HEK293T (cell line): ENCODE results near the gene ITGB3BP.

Source experiments
- CTCF ChIA-PET: fragments of 350-600 bp; formaldehyde crosslinking; extraction: SDS; loops from one replicate; lab custom pipeline; 2021; ENCODE audit warnings: antibody characterized with exemption, inconsistent platforms; lab: Yijun Ruan, JAX
- POLR2A ChIA-PET: fragments of 350-600 bp; formaldehyde crosslinking; extraction: SDS; loops from one replicate; lab custom pipeline; 2020; ENCODE audit warnings: antibody characterized with exemption, inconsistent platforms; lab: Yijun Ruan, JAX
- DNase-seq: peaks from one replicate; pipeline ENCODE4 v3.0.0; 2012; ENCODE audit warnings: mixed read lengths; ENCODE audit errors: extremely low spot score
- ARNT ChIP-seq: fragments of 450-650 bp; IDR thresholded peaks from 2 replicates; pipeline ENCODE4 v1.6.1; 2017; ENCODE audit warnings: mild to moderate bottlenecking
- BHLHE40 ChIP-seq: fragments of 450-650 bp; IDR thresholded peaks from 2 replicates; pipeline ENCODE4 v1.6.1; 2016; ENCODE audit warnings: mild to moderate bottlenecking, moderate library complexity, borderline replicate concordance
- CTBP1 ChIP-seq: fragments of 450-650 bp; IDR thresholded peaks from 2 replicates; pipeline ENCODE4 v1.6.1; 2016; ENCODE audit warnings: borderline replicate concordance
- ELF4 ChIP-seq: fragments of 450-650 bp; IDR thresholded peaks from 2 replicates; pipeline ENCODE4 v1.6.1; 2017; ENCODE audit warnings: antibody characterized with exemption
- FOXA1 ChIP-seq: fragments of 450-650 bp; IDR thresholded peaks from 2 replicates; pipeline ENCODE4 v1.6.1; 2016; ENCODE audit warnings: mild to moderate bottlenecking
- FOXK2 ChIP-seq: fragments of 450-650 bp; IDR thresholded peaks from 2 replicates; pipeline ENCODE4 v1.6.1; 2016; ENCODE audit warnings: mild to moderate bottlenecking
- FOXM1 ChIP-seq: fragments of 450-650 bp; IDR thresholded peaks from 2 replicates; pipeline ENCODE4 v1.6.1; 2017; ENCODE audit warnings: mild to moderate bottlenecking, borderline replicate concordance
- HDGF ChIP-seq: fragments of 450-650 bp; IDR thresholded peaks from 2 replicates; pipeline ENCODE4 v1.6.1; 2017; ENCODE audit warnings: antibody characterized with exemption, borderline replicate concordance
- L3MBTL2 ChIP-seq: fragments of 450-650 bp; conservative IDR thresholded peaks from 2 replicates; pipeline ENCODE4 v1.6.1; 2016; ENCODE audit warnings: mild to moderate bottlenecking
- LEF1 ChIP-seq: fragments of 450-650 bp; IDR thresholded peaks from 2 replicates; pipeline ENCODE4 v1.6.1; 2017; ENCODE audit warnings: mild to moderate bottlenecking, borderline replicate concordance
- NFRKB ChIP-seq: fragments of 450-650 bp; IDR thresholded peaks from 2 replicates; pipeline ENCODE4 v1.6.1; 2016; ENCODE audit warnings: mild to moderate bottlenecking, moderate library complexity
- PKNOX1 ChIP-seq: fragments of 450-650 bp; IDR thresholded peaks from 2 replicates; pipeline ENCODE4 v1.6.1; 2016
- SP1 ChIP-seq: fragments of 450-650 bp; IDR thresholded peaks from 2 replicates; pipeline ENCODE4 v1.6.1; 2017
- SUZ12 ChIP-seq: fragments of 450-650 bp; IDR thresholded peaks from 2 replicates; pipeline ENCODE4 v1.6.1; 2016; ENCODE audit warnings: mild to moderate bottlenecking
- TARDBP ChIP-seq: fragments of 450-650 bp; IDR thresholded peaks from 2 replicates; pipeline ENCODE4 v1.6.1; 2016
- ZNF384 ChIP-seq: fragments of 450-650 bp; IDR thresholded peaks from 2 replicates; pipeline ENCODE4 v1.6.1; 2016

ITGB3BP gene

GRCh38 chr1:63458750-63459149, 64.3 kb downstream of the ITGB3BP start:
- ChIA-PET POLR2A (no interaction called here), CTCF (interaction anchor here (0.6 kb wide), 1 partner anchor 34 kb away, joined by 3 read pairs; no protein-coding TSS in a partner anchor)
- no peak for TF ChIP-seq LEF1
- TF ChIP-seq TARDBP: no peak
- no peak for TF ChIP-seq NFRKB
- no peak for TF ChIP-seq PKNOX1
- TF ChIP-seq SP1: no peak
- no peak for TF ChIP-seq HDGF
- no peak for TF ChIP-seq BHLHE40
- TF ChIP-seq ELF4: no peak
- no peak for TF ChIP-seq FOXK2
- TF ChIP-seq ZNF384: no peak
- no peak for TF ChIP-seq FOXA1
- TF ChIP-seq ARNT: no peak
- no peak for TF ChIP-seq FOXM1
- no peak for TF ChIP-seq CTBP1
- no peak for TF ChIP-seq L3MBTL2
- no peak for TF ChIP-seq SUZ12
- DNase-seq: no peak

DNA sequence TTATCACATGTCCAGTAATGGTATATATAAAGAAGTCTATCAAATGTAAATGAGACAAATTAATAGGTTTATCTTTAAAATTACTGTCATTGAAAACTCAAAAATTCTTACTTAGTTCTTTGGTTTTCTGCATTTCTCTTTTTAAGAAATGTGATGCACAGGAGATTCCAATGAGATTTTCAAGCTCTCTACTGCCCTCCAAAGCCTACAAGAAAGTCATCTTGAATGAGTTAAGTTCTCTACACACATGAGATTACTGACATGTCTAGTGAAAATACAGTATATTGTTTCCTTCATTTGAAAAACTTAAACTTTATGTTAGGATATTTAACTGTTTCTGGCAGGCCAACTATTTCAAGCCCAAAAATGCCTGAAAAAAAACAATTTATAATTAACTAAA, 68.8 kb downstream of the ITGB3BP start:
- CTCF ChIA-PET: no interaction called here
- TF ChIP-seq SUZ12 (no peak), TARDBP (no peak), L3MBTL2 (no peak), ZNF384 (no peak), FOXA1 (no peak), BHLHE40 (no peak), NFRKB (no peak), LEF1 (no peak), CTBP1 (no peak), SP1 (no peak), ELF4 (no peak), HDGF (no peak)
- DNase-seq: no peak
- POLR2A ChIA-PET: no interaction called here

- POLR2A ChIA-PET: no interaction called here
- DNase-seq: no peak
- CTCF ChIA-PET: no interaction called here
- no peak for TF ChIP-seq TARDBP
- no peak for TF ChIP-seq CTBP1
- no peak for TF ChIP-seq FOXA1
- TF ChIP-seq L3MBTL2: no peak
- TF ChIP-seq ELF4: no peak
- TF ChIP-seq NFRKB: no peak
- no peak for TF ChIP-seq FOXM1
- TF ChIP-seq ARNT: no peak
- TF ChIP-seq FOXK2: no peak
- TF ChIP-seq ZNF384: no peak
- TF ChIP-seq HDGF: no peak
- TF ChIP-seq SUZ12: no peak
- no peak for TF ChIP-seq SP1
- no peak for TF ChIP-seq LEF1
- no peak for TF ChIP-seq BHLHE40
- TF ChIP-seq PKNOX1: no peak
These were observed 69.8 kb downstream of the ITGB3BP start for GRCh38 chr1:63453232-63453631.

GRCh38 chr1:63450416-63450815, 72.6 kb downstream of the ITGB3BP start:
- ChIA-PET CTCF (no interaction called here), POLR2A (no interaction called here)
- no peak for DNase-seq
- TF ChIP-seq FOXM1 (no peak), FOXK2 (no peak)

DNA sequence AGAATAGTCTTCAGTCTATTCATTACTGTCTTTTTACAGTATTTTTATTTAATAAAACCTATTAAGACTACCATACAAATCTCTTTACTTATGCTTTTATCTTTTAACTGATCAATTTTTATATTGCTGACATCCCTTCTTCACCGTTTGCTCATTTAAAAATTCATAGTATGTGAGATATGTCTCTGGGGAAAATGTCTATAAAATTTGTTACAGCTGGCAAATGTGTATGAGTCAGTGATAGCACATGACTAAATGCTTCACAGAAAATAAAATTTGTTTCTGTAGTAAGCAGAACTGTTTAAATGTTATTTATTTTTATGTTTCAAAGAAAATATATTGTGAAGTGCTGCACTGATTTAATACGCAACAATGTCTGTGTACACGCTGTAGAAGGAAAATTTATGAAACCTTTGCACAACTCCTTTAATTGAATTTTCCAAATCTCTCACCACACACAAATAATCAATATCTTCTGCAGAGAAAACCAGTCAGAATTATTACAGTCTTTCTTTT, 74.2 kb downstream of the ITGB3BP start:
- TF ChIP-seq NFRKB: no peak
- TF ChIP-seq BHLHE40: no peak
- TF ChIP-seq LEF1: no peak
- TF ChIP-seq FOXA1: no peak
- no peak for TF ChIP-seq L3MBTL2
- TF ChIP-seq ARNT: no peak
- no peak for TF ChIP-seq FOXK2
- TF ChIP-seq FOXM1: no peak
- no peak for TF ChIP-seq SP1
- no peak for TF ChIP-seq PKNOX1
- TF ChIP-seq ZNF384: no peak
- no peak for TF ChIP-seq SUZ12
- no peak for TF ChIP-seq ELF4
- TF ChIP-seq CTBP1: no peak
- TF ChIP-seq TARDBP: no peak
- TF ChIP-seq HDGF: no peak
- POLR2A ChIA-PET: no interaction called here

DNA sequence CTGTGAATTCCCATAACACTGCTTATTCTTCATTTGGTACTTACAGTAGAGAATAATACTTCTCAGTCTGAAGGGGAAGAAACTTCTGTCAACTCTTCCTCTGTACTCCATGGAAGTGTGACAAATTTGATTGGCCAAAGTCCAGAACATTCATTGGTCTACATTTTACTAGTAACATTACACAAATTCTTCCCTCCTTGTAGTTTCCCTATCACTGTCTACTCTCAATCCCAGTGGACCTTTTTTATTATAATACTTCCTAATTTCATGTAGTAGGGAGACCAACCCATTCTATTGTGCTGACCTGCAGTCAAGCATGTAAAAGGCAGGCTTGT, 80.9 kb downstream of the ITGB3BP start:
- DNase-seq: no peak
- CTCF ChIA-PET: interaction anchor here (1.2 kb wide), 1 partner anchor 11 kb away, joined by 3 read pairs; no protein-coding TSS in a partner anchor
- TF ChIP-seq BHLHE40 (no peak), L3MBTL2 (no peak), ZNF384 (no peak)
- POLR2A ChIA-PET: interaction anchor here (1.2 kb wide), 1 partner anchor 119 kb away, joined by 3 read pairs; no protein-coding TSS in a partner anchor

More for the DNA sequence above, 74.2 kb downstream of the ITGB3BP start:
- CTCF ChIA-PET: no interaction called here
- DNase-seq: no peak
